ENCODE data around the gene ADCYAP1R1.

ADCYAP1R1 gene

DNA sequence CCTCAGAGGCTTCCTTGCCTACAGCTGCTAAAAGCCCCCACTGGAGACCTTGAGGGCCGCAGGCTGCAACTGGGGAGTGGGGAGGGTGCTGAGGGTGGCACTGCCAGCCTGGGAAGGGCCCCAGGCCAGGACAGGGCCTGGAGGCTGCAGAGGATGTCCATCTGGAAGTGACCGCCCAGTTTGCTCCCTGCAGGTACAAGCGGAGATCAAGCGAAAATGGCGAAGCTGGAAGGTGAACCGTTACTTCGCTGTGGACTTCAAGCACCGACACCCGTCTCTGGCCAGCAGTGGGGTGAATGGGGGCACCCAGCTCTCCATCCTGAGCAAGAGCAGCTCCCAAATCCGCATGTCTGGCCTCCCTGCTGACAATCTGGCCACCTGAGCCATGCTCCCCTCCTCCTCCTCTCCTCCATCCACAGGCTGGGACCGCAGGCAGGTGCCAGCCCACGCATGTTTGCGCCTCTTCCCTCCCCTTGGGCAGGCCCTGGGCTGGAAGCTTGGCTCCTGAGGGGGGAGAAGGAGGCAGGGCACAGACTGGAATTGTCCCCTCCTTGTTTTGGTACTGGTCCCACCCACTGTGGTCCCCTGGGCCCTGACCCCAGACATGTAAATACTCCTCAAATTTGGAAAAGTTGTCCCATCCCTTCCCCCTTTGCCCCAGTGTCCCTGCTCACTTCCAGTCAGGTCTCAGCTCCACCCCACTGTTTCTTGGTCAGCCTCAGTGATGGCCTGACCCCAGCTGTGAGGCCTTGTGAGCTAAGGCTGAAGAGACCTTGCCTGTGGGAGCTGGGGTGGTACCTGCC lies 54.4 kb downstream of the ADCYAP1R1 start:
- no peak for DNase-seq (ENCODE audit: low spot score)

DNA sequence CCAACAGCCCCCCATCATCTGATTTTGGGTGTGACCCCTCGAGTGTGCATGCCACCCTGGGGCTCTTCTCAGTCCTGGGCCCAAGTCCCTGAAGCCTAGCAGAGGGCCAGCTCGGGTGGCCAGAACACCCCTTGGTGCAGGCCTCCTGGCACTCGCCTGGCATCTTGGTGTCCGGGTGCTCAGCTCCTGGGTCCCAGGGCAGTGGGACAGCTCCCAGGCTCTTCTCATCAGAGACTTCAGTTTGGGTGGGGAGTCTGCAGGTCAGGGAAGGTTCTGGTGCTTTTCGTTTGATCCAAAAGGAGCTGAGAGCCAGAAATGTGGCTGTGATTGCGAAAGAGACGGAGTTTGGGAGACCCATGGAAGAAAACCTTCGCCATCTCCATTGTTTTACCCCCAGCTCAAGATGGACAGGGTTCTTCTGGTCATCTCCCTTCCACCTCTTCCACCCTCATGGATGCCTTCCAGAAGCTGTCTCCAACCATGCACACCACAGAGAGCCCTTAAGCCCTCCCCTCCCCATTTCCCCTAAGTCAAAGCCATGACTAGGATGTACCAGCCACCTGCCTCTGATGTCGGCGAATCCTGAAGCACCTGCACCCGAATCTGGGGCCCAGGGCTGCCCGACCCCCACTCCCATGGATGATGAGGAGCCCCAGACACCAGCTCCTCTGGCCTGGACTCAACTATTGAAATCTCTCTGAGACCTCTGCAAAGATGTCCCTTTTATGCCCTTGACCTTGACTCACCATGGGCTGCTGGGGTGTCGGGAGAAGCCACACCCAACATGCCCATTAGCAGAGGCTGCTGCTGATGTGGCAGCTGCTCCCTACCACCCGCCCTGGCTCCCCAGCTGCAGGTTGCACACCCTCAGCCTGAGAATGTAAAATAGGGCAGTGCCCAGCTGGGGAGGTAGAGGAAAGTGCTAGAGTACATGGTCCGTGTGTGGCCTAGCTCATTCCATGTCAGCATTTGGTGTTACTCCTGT lies 55.3 kb downstream of the ADCYAP1R1 start:
- no peak for DNase-seq (ENCODE audit: low spot score)

DNA sequence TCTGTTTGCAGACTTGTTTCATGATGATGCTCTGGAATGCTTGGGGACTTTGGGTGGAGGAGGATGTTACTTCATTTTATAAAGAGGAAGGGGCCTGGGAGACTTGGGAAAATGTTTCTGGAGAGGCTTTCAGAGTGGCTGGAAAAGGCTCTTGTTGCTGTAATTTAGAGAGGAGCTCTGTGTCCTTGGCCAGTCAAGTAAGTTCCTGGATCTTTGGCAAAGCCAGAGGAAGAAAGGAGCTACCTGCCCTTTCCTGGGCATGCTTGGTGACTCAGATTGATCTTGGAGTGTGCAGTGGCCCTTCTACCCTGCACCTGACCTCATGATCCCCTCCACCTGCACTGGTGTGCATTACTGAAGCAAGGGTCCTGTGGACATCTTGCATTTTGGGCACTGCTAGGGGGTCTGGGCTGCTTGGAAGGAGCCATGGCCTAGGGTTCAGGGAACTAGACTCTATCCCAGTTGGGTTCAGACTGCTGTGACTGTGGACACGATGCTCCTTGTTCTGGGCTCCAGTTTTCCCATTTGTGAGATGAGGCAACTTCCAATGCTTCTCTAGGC lies 56.1 kb downstream of the ADCYAP1R1 start:
- DNase-seq (ENCODE audit: low spot score) = no peak

DNA sequence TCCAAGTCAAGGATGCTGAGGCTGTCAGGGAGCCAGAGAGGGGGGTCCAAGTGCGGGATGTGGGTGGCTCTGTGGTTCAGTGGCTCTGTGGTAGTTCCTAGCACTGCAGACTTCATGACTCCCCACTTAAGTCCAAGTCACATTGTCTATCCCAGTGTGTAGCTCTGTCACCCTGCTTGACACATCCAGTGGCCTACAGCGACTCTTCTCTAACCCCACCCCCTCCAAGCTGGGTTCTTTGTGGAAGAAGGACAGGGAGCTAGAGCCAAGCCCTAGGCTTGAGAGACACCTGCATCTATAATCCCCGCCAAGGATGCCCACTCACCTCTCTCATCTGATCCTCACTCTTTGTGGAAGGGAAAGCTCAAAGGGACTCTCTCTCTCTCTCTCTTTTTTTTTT lies 57.6 kb downstream of the ADCYAP1R1 start:
- no peak for DNase-seq (ENCODE audit: low spot score)

DNA sequence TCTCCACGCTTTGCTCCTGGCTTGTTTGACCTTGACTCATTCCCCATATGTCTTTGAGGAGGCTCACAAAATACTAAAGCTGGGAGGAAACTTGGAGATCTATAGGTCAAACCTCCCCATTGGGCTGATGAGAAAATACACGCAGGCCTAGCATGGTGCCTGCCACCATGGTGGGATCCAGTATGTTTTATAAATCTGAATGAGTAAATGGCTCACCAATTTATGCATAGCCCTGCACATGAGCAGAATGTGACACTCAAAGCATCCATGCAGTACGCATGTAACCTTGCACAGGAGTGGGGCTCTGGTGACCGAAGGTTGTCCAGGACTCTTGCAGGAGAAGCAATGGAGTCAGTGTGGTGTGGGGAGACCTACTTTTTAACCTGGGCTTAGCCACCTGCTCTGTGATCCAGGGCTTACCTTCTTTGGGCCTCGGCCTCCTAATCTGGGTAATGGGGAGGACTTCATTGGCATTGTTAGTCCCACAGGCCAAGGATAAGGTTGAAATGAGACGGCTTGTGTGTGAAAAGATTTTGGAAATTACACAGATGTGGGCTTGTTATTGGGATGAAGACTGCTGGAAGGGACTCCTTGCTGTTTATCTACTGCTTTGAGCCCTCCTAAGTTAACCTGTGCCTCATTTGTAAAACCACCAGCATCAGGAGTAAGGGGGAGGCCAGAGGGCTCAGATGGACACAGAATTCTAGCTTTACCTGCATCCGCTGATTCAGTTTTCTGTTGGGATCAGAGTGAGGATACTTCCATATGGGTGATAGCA lies 58.4 kb downstream of the ADCYAP1R1 start:
- no peak for DNase-seq (ENCODE audit: low spot score)

DNA sequence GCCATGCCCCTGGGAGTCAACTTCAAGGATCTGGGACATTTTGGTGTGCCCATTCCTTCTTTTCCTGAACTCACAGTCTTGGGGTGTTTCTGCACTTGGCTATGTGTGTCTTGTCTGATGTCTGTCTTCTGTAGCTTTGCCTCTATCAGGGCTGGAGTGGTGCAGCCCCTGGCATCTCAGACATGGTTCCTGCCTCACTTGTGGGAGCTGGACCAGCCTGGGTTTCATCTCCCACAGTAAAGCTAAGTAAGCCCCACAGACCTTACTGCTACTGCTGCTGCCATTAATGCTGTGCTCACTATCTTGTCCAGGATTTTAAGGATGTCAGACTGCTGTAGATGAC lies 59.0 kb downstream of the ADCYAP1R1 start:
- DNase-seq (ENCODE audit: low spot score) = no peak

DNA sequence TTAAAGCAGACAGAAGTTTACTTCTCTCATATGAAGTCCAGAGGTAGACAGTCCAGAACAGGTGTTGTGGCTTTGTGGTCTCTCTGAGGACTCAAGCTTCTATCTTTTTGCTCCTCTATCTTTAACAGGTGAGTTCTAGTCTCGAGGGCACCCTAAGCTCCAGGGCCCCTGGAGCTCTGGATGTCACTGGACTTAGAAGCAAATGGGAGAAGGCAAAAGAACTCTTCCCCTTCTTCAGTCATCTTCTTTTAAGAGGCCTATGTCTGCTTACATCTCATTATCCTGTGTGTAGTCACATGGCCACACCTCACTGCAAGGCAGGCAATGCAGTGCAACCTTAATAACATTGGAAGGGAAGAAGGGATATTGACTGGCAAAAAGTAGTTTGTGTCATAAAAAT lies 61.6 kb downstream of the ADCYAP1R1 start:
- no peak for DNase-seq (ENCODE audit: low spot score)

DNA sequence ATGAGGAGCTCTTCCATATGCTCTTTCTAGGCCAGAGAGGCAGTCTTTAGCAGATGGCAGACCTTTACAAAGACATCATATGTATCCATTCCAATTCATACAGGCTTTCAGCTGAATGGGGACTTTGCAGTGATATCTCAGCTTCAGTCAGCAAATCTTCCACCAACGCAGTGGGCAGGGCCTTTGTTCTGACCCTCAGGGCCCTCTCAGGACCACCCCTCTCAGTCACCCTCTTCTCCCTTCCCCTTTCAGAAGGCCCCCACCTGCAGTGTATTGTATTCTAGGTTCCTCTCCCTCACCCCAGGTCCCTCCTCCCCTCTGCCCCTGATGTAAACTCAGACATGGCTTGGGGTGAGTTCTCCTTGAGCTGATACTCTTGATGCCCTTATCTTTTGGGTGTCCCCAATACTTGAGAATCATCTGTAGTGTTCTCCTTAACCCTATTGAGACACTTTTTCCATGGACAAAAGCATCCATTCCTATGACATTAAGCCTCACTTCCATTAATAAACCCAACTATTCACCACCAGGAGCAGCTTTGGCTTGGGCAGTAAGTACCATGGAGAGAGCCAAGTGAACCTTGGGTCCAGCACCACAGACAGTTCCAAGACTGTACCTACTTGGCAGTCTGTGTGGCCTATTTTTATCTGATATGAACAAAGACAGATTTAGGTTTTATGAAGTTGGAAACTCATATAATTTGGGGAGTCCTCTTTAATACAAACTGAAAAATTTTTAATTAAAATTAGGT lies 62.7 kb downstream of the ADCYAP1R1 start:
- no peak for DNase-seq (ENCODE audit: low spot score)

DNA sequence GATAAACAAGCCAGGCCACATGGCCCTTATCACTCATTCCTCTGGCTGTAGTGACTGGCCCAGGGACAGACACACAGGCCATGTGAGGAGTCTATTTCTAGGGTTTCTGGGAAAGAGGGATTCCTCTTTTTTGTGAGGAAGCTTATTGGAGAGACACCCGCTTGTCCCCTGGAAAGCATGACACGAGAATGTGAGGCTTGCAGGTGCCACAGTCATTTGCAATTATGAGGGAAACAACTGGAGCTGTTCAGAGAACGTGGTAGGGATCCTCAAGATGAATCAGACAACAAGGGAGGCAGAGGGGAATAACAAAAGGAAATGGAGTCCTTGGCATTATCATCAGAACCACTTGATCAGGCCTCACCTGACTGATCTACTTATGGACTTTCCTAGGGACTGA lies 64.5 kb downstream of the ADCYAP1R1 start:
- DNase-seq (ENCODE audit: low spot score) = no peak

DNA sequence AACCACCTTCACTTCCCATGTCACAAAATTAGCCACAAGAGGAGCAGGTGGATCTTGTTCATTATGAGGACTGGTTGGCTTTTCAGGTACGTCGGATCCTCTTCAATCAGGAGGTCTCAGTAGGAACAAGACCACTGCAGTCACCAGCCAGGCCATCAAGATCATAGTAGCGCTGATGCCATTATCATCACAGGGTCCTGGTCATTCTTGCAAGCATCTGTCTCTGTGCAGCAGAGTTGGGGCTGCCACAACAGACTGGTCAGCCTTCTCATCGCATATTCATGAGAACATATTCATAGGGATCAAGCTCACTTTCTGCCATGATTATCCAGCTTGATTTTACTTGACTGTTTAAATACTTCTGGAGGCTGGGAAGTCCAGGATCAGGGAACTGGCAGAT lies 67.1 kb downstream of the ADCYAP1R1 start:
- no peak for DNase-seq (ENCODE audit: low spot score)

DNA sequence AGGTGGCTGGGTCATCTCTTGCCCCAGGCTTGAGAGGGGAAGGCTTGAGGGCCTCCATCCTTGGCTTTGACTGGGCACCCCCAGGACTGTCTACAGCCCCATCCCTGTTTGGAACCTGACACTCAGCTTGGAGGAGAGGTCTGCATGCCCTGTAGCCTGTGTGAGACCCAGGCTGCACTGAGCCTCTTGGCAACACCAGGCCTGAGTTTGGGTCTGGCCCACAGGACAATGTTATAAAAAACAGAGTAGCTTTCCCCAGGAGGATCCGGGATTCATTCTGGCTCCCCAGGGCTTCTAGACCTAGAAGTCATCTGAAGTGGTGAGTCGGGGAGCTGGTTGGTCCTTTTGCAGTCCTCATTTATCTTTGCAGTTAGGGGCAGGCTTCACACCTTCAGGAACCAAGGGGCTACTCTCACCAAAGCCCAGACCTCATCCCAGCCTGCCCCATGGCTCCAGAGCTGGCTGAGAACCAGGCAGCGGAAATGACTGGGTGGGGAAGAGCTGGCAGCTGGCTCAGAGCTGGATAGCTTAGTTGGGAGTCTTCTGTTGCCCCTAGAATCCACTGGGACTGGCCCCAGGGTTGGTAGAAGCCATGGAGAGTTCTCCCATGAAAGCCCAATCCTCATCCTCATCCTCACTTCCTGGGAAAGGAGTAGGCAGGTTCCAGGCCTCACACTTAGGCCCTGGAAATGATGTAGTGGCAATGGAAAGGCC lies 68.8 kb downstream of the ADCYAP1R1 start:
- DNase-seq (ENCODE audit: low spot score) = no peak

DNA sequence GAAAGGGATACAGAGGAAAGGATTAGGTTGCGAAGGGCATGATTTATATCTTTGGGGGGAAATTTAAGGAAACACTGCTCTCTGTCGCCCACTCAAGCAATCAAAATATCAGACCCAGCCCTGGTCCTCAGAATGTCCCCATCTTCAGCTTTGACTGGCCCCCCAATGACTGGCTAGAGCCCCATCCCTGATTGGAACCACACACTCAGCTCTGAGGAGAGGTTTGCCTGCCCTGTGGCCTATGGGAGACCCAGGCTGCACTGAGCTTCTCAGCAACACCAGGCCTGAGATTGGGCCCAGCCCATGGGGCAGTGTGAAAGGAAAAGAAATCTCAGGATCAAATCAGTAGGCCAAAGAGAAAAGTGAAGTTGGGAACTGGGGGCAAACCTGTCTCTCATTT lies 69.5 kb downstream of the ADCYAP1R1 start:
- no peak for DNase-seq (ENCODE audit: low spot score)

DNA sequence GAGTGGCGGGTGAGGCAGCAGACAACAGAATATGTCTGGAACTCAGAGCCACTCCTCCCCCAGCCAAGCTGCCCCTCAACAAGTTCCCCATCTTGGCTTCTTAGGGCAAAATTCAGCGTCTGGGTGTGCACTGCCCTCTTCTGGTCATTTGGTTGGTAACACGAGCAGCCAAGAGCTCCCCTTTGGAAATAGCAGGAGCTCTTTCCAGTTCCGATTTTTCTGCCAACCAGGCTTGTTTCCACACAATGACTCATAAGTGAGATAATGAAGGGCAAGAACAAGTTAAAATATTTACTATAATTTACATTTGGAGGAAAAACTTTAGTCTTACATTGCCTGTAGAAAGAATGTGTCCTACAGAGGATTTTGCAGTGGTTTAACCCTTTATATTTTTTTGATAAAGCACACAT lies 70.5 kb downstream of the ADCYAP1R1 start:
- no peak for DNase-seq (ENCODE audit: low spot score)

DNA sequence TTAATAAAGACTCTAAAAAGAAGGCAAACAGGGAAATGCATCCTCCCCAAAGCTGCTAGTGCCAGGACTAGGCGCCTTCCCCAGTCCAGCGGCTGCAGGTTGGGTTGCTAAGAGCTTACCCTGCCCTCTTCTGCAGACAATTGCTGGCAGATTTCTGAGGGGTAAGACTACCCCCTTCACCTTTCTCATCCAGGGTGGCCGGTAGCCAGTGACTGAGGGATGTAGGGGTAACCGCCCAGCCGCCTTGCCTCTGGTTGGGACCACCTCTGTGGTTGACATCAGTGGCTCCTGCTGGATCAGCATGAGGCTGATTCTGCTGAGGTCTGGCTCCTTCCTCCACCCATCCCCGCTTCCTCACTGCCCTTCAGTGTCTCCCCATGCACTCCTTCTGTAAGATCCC lies 71.2 kb downstream of the ADCYAP1R1 start:
- no peak for DNase-seq (ENCODE audit: low spot score)

DNA sequence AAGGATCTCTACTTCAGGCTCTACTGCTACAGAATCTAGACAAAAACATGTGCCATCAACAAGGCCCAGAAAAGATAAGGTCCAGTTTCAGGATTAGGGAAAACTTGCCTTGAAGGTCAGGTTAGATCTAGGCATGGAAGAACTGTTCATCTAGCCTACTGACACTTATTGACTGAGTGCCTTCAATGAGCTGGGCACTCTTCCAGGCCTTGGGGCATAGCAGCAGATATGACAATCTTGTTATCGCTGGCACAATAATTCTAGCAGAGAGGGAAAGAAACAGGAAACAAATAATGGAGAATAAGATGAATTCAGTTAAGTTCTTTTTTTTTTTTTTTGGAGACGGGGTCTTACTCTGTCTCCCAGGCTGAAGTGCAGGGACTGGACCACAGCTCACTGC lies 71.6 kb downstream of the ADCYAP1R1 start:
- no peak for DNase-seq (ENCODE audit: low spot score)

DNA sequence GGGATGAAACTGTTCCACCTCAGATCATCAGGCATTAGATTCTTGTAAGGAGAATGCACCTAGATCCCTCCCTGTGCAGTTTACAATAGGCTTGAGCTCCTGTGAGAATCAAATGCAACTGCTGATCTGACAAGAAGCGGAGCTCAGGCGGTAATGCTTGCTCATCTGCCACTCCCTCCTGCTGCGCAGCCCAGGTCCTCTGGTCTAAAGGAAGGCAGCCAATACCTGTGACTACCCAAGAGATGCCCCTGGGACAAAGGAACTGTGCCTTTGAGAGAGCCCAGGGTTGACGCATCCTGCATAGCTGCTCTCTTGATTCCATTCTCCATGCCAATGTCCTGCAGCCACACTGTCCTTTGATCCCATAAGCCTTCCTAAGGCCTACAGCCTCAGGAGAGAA lies 73.1 kb downstream of the ADCYAP1R1 start:
- DNase-seq (ENCODE audit: low spot score) = no peak

DNA sequence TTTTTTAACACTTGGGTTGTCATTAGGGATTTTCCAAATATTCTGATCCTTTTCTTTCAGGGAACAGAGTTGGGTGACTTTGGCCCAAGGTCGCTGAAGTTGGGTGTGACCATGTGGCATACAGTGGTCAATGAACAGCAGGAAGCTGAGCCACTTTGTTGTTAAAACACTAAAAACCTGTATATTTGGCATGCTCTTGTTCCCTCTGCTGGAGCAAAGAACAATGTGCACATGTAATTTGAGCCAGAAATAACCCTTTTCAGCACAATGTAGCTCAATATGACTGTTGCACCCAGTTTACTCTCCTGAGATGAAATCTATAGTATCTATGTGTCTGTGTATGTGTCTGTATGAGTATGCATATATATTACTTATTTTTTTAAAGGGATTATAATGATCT lies 74.9 kb downstream of the ADCYAP1R1 start:
- no peak for DNase-seq (ENCODE audit: low spot score)

DNA sequence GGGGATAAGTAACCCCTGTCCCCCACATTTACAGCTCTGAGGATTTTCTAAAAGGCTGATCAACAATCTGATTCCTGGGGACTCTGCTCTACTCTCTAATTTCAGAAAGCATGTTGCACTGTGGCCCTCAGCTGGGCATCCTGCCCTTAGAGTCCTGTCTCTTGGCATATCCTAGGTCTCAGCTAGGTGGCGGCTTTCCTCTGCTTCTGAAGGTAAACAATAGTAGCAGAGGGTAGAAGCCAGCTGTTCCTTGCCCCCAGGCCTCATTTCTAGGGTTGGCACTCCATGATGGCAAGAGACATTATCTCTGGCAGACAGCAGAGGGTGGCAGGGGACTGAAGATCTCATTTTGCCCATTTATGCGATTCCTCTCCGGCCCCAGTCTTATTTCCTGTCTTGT lies 77.0 kb downstream of the ADCYAP1R1 start:
- no peak for DNase-seq (ENCODE audit: low spot score)

DNA sequence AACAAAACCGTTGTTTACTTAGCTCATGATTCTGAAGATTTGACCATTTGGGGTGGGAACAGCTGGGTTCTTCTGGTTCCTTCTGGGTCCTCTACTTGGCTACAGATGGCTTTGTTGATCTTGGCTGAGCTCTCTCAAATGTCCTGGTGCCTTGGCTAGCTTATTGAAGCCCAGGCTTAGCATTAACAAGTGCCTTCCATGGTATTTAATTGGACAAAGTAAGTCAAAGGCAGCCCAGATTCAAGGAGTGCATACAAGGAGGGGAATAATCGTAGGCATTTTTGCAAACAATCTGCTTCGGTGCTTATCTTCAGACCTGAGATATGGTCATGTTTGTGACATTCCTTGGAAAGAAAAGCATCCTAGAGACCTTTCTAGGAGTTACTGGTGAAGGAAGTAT lies 81.4 kb downstream of the ADCYAP1R1 start:
- DNase-seq (ENCODE audit: low spot score) = no peak

DNA sequence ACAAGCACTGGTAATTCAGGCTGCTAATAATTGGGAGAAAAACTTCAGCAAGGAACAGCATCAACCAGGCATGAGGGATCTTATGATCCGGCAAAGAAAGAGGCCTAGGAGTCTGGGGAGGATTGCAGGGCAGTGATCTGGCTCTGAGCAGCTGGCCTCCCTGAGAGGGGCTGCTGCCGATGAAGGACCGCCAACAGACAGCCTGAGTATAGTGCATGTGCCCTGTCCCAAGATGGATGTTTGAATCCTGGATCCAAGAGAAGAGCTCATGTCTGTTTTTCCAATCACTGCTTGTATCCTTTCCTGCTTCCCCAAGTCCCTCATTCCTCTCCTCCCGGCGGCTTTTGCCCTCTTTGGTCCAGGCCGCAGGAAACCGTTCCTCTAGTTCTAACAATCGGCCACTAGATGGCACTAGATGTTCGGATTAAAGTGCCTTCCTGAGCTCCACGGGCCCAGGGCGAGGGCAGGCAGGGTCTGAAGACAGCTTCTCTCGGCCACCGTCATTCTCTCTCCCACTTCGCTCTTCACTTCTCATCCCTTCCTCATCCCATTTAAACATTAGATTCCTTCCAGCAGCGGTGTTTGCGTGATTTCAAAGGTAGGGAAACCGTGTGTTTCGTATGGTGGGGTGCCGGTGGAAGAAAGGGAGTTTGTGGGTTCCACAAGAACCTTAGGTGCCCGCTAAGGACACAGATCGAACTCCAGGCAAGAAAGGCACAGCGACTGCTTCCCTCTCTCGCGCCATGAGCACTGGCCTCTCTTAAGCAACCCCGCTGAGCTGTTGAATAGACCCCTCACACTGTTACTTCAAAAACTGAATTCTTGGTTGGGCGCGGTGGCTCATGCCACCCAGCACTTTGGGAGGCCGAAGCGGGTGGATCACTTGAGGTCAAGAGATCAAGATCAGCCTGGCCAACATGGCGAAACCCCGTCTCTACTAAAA lies 82.4 kb downstream of the ADCYAP1R1 start:
- DNase-seq (ENCODE audit: low spot score) = peak; percentile 51
